Activated CD4-positive, alpha-beta memory T cell treated with anti-CD3 and anti-CD28 coated beads for 36 hours (primary cell): ENCODE results near the gene ELSPBP1. TPM values are rescaled to one million over a fixed set of nuclear protein-coding genes. Genes with fewer than 3 reads are reported as not detected.
"Not testable (repeated sequence)": the region's sequence is repeated elsewhere in the genome, so short reads cannot be mapped to it uniquely, and the experiment has no call there.

Experiments
- CTCF ChIA-PET: fragments of 350-600 bp; sonication (Branson Sonifier 250); formaldehyde crosslinking; loops from one replicate; lab custom pipeline; 2021; ENCODE audit warnings: antibody characterized with exemption, inconsistent platforms; lab: Charles Lee
- POLR2A ChIA-PET: fragments of 350-600 bp; sonication (Branson Sonifier 250); formaldehyde crosslinking; loops from one replicate; lab custom pipeline; 2021; ENCODE audit warnings: antibody characterized with exemption; lab: Charles Lee
- DNase-seq: peaks from one replicate; pipeline ENCODE4 v3.0.0-alpha.2; 2020
- H3K27ac Mint-ChIP-seq: one replicate; pipeline ENCODE4 v1.8.0; 2021; ENCODE audit warnings: mixed read lengths
- H3K27me3 Mint-ChIP-seq: one replicate; pipeline ENCODE4 v1.8.0; 2021; ENCODE audit warnings: mixed read lengths
- H3K36me3 Mint-ChIP-seq: one replicate; pipeline ENCODE4 v1.8.0; 2021; ENCODE audit warnings: mixed read lengths
- H3K4me1 Mint-ChIP-seq: one replicate; pipeline ENCODE4 v1.8.0; 2021; ENCODE audit warnings: low read depth, mixed read lengths
- H3K4me3 Mint-ChIP-seq: one replicate; pipeline ENCODE4 v1.8.0; 2021; ENCODE audit warnings: mild to moderate bottlenecking, mixed read lengths
- H3K9me3 Mint-ChIP-seq: one replicate; pipeline ENCODE4 v1.8.0; 2021; ENCODE audit warnings: mixed read lengths
- intact Hi-C: fragments of 100-400 bp; cut with micrococcal nuclease; formaldehyde crosslinking; loops from one replicate; pipeline ENCODE4 v1.15.1; 2023
- total RNA-seq, 2 experiments: library from RNA; stranded (reverse); gene quantifications; one replicate each; pipeline ENCODE4 v1.2.3, GENCODE V29; 2021

The ELSPBP1 gene
- total RNA-seq, 2 experiments from 2014 or later = not detected

GRCh38 chr19:48051335-48052033, 57.1 kb downstream of the ELSPBP1 start:
- H3K36me3 Mint-ChIP-seq = peaks cover 13% of the 10 kb centered on the region
- no peak overlapping the region for H3K4me3 Mint-ChIP-seq
- no peak for DNase-seq
- H3K27me3 Mint-ChIP-seq = no peaks in the 10 kb centered on the region
- intact Hi-C loops = no loop called here
- ChIA-PET CTCF (no interaction called here), POLR2A (no interaction called here)
- H3K9me3 Mint-ChIP-seq = no peaks in the 10 kb centered on the region
- H3K4me1 Mint-ChIP-seq = no peaks in the 10 kb centered on the region
- no peak overlapping the region for H3K27ac Mint-ChIP-seq

GRCh38 chr19:48053076-48053475, 58.6 kb downstream of the ELSPBP1 start:
- intact Hi-C loops = no loop called here
- ChIA-PET POLR2A (no interaction called here), CTCF (no interaction called here)
- Mint-ChIP-seq H3K27ac (no peak overlapping the region), H3K9me3 (no peaks in the 10 kb centered on the region), H3K4me1 (no peaks in the 10 kb centered on the region), H3K27me3 (no peaks in the 10 kb centered on the region), H3K36me3 (peaks cover 13% of the 10 kb centered on the region), H3K4me3 (no peak overlapping the region)
- no peak for DNase-seq

GRCh38 chr19:48053856-48054255, 59.4 kb downstream of the ELSPBP1 start:
- H3K4me3 Mint-ChIP-seq = no peak overlapping the region
- peaks cover 13% of the 10 kb centered on the region for H3K36me3 Mint-ChIP-seq
- H3K27ac Mint-ChIP-seq = no peak overlapping the region
- intact Hi-C loops = no loop called here
- DNase-seq = no peak
- H3K27me3 Mint-ChIP-seq = no peaks in the 10 kb centered on the region
- H3K9me3 Mint-ChIP-seq = no peaks in the 10 kb centered on the region
- CTCF ChIA-PET = no interaction called here
- POLR2A ChIA-PET = no interaction called here
- no peaks in the 10 kb centered on the region for H3K4me1 Mint-ChIP-seq

- peak; percentile 17 for DNase-seq
- intact Hi-C loops = no loop called here
- ChIA-PET CTCF (no interaction called here), POLR2A (no interaction called here)
- Mint-ChIP-seq H3K9me3 (no peaks in the 10 kb centered on the region), H3K27me3 (peaks cover 9% of the 10 kb centered on the region), H3K4me3 (no peak overlapping the region), H3K36me3 (peaks cover 5% of the 10 kb centered on the region), H3K27ac (no peak overlapping the region), H3K4me1 (no peaks in the 10 kb centered on the region)
Measured at GRCh38 chr19:48059331-48059730, 64.9 kb downstream of the ELSPBP1 start.

DNA sequence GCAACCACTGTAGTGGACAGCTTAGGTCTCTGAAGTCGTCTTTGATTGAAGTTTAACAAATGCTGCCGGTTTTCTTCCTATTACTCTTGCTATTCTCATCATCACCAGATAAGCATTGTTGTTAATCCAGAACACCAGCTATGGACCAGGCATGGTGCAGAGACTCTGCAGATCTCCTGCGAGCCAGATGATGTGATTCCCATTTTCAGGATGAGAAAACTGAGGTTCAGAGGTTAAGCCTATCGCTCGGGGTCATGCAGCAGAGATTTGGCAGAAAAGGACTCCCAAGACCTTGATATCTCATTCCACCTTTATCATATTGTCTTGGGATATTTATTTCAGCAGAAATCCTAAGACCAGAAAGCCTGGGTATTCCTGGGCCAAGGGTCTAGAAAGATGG, 65.9 kb downstream of the ELSPBP1 start:
- H3K4me3 Mint-ChIP-seq = no peak overlapping the region
- H3K36me3 Mint-ChIP-seq = peaks cover 2% of the 10 kb centered on the region
- intact Hi-C loops = no loop called here
- no peak overlapping the region for H3K27ac Mint-ChIP-seq
- peaks cover 9% of the 10 kb centered on the region for H3K27me3 Mint-ChIP-seq
- H3K9me3 Mint-ChIP-seq = no peaks in the 10 kb centered on the region
- DNase-seq = no peak
- ChIA-PET POLR2A (no interaction called here), CTCF (no interaction called here)
- no peaks in the 10 kb centered on the region for H3K4me1 Mint-ChIP-seq

GRCh38 chr19:48061401-48062344, 67.2 kb downstream of the ELSPBP1 start:
- CTCF ChIA-PET = no interaction called here
- H3K4me1 Mint-ChIP-seq = no peaks in the 10 kb centered on the region
- intact Hi-C loops = no loop called here

GRCh38 chr19:48064509-48064908, 70.1 kb downstream of the ELSPBP1 start:
- DNase-seq = no peak
- peaks cover 2% of the 10 kb centered on the region for H3K36me3 Mint-ChIP-seq
- H3K4me3 Mint-ChIP-seq = no peak overlapping the region
- no peaks in the 10 kb centered on the region for H3K4me1 Mint-ChIP-seq
- H3K27ac Mint-ChIP-seq = no peak overlapping the region
- H3K9me3 Mint-ChIP-seq = no peaks in the 10 kb centered on the region
- ChIA-PET POLR2A (no interaction called here), CTCF (no interaction called here)
- intact Hi-C loops = no loop called here
- peaks cover 9% of the 10 kb centered on the region for H3K27me3 Mint-ChIP-seq

More at GRCh38 chr19:48061401-48062344, 67.2 kb downstream of the ELSPBP1 start:
- no peak overlapping the region for H3K4me3 Mint-ChIP-seq
- H3K27ac Mint-ChIP-seq = no peak overlapping the region
- peaks cover 9% of the 10 kb centered on the region for H3K27me3 Mint-ChIP-seq
- H3K9me3 Mint-ChIP-seq = no peaks in the 10 kb centered on the region
- no peak for DNase-seq
- peaks cover 2% of the 10 kb centered on the region for H3K36me3 Mint-ChIP-seq
- POLR2A ChIA-PET = no interaction called here

GRCh38 chr19:48069435-48069834, 75.0 kb downstream of the ELSPBP1 start:
- intact Hi-C loops = no loop called here
- Mint-ChIP-seq H3K4me3 (no peak overlapping the region), H3K27ac (no peak overlapping the region), H3K4me1 (no peaks in the 10 kb centered on the region), H3K9me3 (no peaks in the 10 kb centered on the region), H3K36me3 (peaks cover 10% of the 10 kb centered on the region), H3K27me3 (no peaks in the 10 kb centered on the region)
- POLR2A ChIA-PET = no interaction called here
- no peak for DNase-seq
- CTCF ChIA-PET = no interaction called here

DNA sequence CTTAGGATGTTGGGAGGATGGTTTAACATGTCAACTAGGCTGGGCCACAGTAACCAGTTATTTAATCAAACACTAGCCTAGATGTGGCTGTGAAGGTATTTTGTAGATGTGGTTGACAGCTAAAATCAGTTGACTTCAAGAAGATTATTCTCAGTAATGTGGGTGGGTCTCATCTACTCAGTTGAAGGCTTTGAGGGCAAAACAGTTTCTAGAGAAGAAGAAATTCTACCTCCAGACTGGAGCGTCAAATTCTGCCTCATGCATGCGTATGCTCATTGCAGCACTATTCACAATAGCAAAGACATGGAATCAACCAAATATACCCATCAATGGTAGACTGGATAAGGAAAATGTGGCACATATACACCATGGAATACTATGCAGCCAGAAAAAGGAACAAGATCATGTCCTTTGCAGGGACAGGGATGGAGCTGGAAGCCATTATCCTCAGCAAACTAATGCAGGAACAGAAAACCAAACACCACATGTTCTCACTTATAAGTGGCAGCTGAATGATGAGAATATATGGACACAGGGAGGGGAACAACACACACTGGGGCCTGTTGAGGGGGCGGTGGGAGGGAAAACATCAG, 75.8 kb downstream of the ELSPBP1 start:
- DNase-seq, POLR2A ChIA-PET, H3K4me3 Mint-ChIP-seq, intact Hi-C loops, CTCF ChIA-PET, H3K27ac Mint-ChIP-seq, H3K4me1 Mint-ChIP-seq, H3K27me3 Mint-ChIP-seq, H3K9me3 Mint-ChIP-seq: not testable (repeated sequence)
- peaks cover 14% of the 10 kb centered on the region for H3K36me3 Mint-ChIP-seq

Other genes with a start within 250 kb of the ELSPBP1 start
- gene NOP53, start 249.1 kb upstream of the ELSPBP1 start, total RNA-seq = 100 to 1,000 TPM; 259 to 268 TPM
- 100 to 1,000 TPM; 162 to 174 TPM for gene SELENOW, start 215.9 kb upstream of the ELSPBP1 start, total RNA-seq
- gene TPRX1, start 190.1 kb upstream of the ELSPBP1 start, total RNA-seq = not detected
- gene CRX, start 172.7 kb upstream of the ELSPBP1 start, total RNA-seq = not detected
- gene TPRX2, start 135.4 kb upstream of the ELSPBP1 start, total RNA-seq = not detected
- not detected for gene SULT2A1, start 108.3 kb upstream of the ELSPBP1 start, total RNA-seq
- not detected for gene BSPH1, start 2.5 kb upstream of the ELSPBP1 start, total RNA-seq
- not detected for gene CABP5, start 49.4 kb downstream of the ELSPBP1 start, total RNA-seq
- gene PLA2G4C, start 116.2 kb downstream of the ELSPBP1 start, total RNA-seq = 10 to 100 TPM; 12.4 to 13.3 TPM
- 100 to 1,000 TPM; 174 TPM for gene LIG1, start 175.7 kb downstream of the ELSPBP1 start, total RNA-seq
- gene ZSWIM9, start 176.0 kb downstream of the ELSPBP1 start, total RNA-seq = 1 to 10 TPM; 7.4 to 8.0 TPM